UCSD-AML1 (cell line): ENCODE results near the gene SSTR1.
"Not testable (repeated sequence)": the region's sequence is repeated elsewhere in the genome, so short reads cannot be mapped to it uniquely, and the experiment has no call there.

Experiments
- DNase-seq: peaks from one replicate; lab custom pipeline; 2025; ENCODE audit not compliant: unreplicated experiment; lab: John Stamatoyannopoulos, UW

Gene SSTR1, protein sequence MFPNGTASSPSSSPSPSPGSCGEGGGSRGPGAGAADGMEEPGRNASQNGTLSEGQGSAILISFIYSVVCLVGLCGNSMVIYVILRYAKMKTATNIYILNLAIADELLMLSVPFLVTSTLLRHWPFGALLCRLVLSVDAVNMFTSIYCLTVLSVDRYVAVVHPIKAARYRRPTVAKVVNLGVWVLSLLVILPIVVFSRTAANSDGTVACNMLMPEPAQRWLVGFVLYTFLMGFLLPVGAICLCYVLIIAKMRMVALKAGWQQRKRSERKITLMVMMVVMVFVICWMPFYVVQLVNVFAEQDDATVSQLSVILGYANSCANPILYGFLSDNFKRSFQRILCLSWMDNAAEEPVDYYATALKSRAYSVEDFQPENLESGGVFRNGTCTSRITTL

GRCh38 chr14:38207736-38208617, at the start of gene SSTR1:
Gene SSTR1 (plus strand): TSS chr14:38207904. CDS start chr14:38209390, 1,486 bp downstream.
- DNase-seq = no peak

DNA sequence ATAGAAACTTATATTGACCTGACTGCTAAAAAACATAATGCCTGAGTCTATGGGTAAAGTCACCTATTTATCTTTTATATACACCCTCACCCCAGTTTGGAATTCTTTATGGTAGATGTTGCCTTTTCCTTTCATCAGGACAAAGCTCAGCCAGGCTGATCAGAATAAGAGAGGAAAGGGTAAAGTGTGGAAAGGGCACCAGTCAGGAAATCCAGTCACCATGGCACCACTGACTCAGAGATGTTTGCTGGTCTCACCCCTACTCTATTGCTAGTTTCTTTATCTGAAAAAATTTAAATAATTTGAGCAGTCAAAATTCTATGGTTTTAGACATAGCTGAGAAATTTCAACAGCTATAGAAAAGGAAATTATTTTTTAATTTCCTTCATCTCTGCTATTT, 49.2 kb upstream of the SSTR1 start:
- DNase-seq = no peak

DNA sequence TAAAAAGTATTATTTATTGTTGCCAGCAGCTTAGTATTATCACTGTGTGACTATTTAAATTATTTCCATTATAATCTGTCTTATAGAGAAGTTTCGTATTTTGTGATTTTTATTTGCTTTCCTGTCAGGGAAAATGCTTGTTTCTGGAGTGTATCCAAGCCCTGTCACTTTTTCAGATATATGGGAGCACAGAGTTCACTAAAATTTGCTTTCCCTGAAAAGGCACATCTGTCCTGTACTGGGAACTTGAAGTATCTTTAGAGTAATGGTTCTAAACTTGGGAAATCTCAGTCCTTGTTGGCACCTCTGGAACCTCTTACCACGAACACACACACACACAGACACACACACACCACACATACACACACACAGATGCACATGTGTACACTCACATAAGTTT, 39.3 kb upstream of the SSTR1 start:
- DNase-seq = no peak

- no peak for DNase-seq
Observed at GRCh38 chr14:38171197-38171596, 36.5 kb upstream of the SSTR1 start.

- DNase-seq = no peak
Observed at GRCh38 chr14:38174711-38175110, 33.0 kb upstream of the SSTR1 start.

DNA sequence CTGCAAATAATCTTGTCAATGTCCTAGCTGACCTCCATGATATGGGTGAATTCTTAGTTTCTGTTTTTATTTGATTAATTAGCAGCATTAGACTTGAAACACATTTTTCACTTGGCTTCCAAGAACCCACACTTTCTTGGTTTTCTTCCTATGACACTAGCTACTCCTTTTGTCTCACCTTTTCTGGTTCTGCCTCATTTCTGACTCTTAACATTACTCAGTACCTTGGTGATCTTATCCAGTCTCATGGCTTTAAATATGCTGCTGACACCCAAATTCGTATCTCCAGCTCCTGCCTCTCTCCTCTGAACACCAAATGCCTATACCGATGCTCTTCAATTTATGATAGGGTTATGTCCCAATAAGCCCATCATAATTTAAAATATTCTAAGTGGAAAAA, 32.0 kb upstream of the SSTR1 start:
- no peak for DNase-seq

DNA sequence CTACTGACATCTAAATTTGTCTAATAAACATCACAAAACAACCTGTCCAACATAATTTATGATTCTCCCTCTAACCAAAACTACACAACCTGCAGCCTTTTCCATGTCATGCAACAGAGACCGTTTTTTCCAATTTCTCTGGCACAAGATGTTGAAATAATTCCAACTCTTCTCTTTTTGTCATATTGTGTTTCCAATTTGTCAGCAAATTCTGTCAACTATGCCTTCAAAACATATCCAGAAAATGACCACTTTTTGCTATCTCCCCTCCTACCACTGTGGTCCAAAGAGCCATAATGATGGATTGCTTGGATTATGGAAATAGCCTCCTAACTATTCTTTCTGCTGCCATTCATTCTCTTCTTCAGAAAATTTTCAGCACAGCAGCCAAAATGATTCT, 31.3 kb upstream of the SSTR1 start:
- no peak for DNase-seq

GRCh38 chr14:38184132-38184531, 23.6 kb upstream of the SSTR1 start:
- no peak for DNase-seq

DNA sequence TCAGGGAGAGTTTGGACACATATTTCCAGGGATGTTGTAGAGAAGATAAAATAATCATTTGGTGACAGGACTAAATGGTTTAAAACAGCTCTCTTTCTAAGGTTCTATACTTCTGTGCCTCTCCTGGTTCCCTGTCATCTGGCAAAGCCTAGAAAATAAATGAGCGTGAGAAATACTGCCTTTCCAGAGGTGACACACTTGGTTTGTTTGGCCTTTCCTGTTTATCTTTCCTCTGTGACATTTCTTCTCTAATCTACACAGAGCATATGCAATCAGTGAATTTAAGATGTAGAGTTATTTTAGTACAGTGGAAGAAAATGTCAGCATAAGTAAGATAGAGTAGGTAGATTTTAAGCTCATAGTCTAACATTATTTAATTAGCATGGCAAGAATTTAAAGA, 22.0 kb upstream of the SSTR1 start:
- no peak for DNase-seq

GRCh38 chr14:38186216-38186615, 21.5 kb upstream of the SSTR1 start:
- DNase-seq = no peak

- DNase-seq = no peak
Observed at GRCh38 chr14:38187528-38187927, 20.2 kb upstream of the SSTR1 start.

GRCh38 chr14:38189930-38190726, 17.6 kb upstream of the SSTR1 start:
- no peak for DNase-seq

- DNase-seq = not testable (repeated sequence)
Observed at GRCh38 chr14:38190846-38191245, 16.9 kb upstream of the SSTR1 start.

GRCh38 chr14:38191491-38191890, 16.2 kb upstream of the SSTR1 start:
- not testable (repeated sequence) for DNase-seq

GRCh38 chr14:38197001-38197783, 10.5 kb upstream of the SSTR1 start:
- no peak for DNase-seq

DNA sequence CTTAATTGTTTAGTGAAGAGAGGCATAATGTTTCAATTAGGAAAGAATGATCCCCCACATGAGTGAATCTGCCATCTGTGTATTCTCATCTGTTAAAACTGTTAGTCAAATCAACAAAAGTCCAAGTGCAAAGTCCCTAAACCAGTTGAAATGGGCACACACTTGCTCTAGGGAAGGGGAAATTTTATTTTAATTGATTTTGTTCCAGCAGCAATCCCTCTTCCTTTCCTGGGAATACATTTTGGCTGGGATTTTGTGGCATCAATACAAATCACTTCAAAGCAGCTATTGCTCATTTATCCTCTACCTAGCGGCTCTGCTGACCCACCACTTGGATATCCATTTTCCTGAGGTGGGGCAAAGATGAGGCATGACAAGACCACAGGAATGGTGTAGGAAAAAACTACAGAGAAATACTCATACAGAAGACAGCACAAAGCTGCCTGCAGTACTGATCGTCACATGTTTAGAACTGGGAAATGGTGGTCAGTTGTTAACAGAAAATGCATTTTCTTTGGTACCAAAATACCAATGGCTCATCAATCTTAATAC, 9.8 kb upstream of the SSTR1 start:
- DNase-seq = no peak

GRCh38 chr14:38198425-38198824, 9.3 kb upstream of the SSTR1 start:
- no peak for DNase-seq

DNA sequence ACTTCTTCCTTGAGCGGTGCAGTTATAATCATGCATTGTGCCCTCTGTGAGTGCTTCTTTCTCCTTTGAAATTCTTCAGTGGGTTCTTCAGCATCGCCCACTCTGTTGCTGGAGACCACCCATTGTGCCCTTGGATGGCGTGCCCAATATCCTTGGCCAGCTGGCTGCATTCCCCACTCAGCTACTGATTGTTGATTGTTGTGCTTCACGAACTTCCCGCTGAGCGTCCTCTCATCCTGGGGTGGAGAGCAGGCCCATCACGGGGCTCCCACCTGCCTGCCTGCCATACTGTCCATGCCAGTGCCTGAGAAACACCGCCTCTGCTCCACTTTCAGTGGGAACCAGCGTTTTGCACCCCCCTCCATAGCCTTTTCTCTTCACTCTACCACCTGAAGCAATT, 8.6 kb upstream of the SSTR1 start:
- no peak for DNase-seq

GRCh38 chr14:38199739-38200138, 8.0 kb upstream of the SSTR1 start:
- DNase-seq = no peak

- no peak for DNase-seq
Observed at GRCh38 chr14:38201137-38201828, 6.4 kb upstream of the SSTR1 start.
